ENCODE data around the gene C19orf67.

C19orf67 gene

GRCh38 chr19:14091081-14091812 lies 5.7 kb upstream of the C19orf67 start (continued):
- TF ChIP-seq ZNF677 (tag by site-specific recombination; IDR thresholded peaks at IDR 0.05) (0 out of 2 replicates have a peak, but pooled peaks have one; percentile 24), ZNF175 (tag by site-specific recombination; IDR thresholded peaks at IDR 0.05) (no peak), SETDB1 (IDR thresholded peaks at IDR 0.05; ENCODE audit: insufficient read length, low read length) (no peak), ZNF600 (tag by site-specific recombination; IDR thresholded peaks at IDR 0.05) (0 out of 2 replicates have a peak, but pooled peaks have one; percentile 28), SP3 (tag by site-specific recombination; IDR thresholded peaks at IDR 0.05) (peak; percentile 29; the same call in 1 of the 2 replicates), ZNF121 (tag by site-specific recombination; IDR thresholded peaks at IDR 0.05) (no peak), KLF8 (tag by site-specific recombination; IDR thresholded peaks at IDR 0.05) (peak; percentile 97), ZNF341 (tag by site-specific recombination; IDR thresholded peaks at IDR 0.05; ENCODE audit: low read depth) (peak; percentile 74), ZNF658 (tag by site-specific recombination; IDR thresholded peaks at IDR 0.05) (no peak), ZNF2 (tag by site-specific recombination; IDR thresholded peaks at IDR 0.05) (0 out of 2 replicates have a peak, but pooled peaks have one; percentile 26), PRDM4 (tag by site-specific recombination; IDR thresholded peaks at IDR 0.05) (no peak), ZNF423 (tag by site-specific recombination; IDR thresholded peaks at IDR 0.05) (peak; percentile 73), ZNF223 (tag by site-specific recombination; IDR thresholded peaks at IDR 0.05) (no peak), ZBTB21 (tag by site-specific recombination; IDR thresholded peaks at IDR 0.05) (no peak), CTCF (tag by site-specific recombination; IDR thresholded peaks at IDR 0.05) (peak; percentile 87), ZNF645 (tag by site-specific recombination; IDR thresholded peaks at IDR 0.05) (no peak), ZBTB7A (tag by site-specific recombination; IDR thresholded peaks at IDR 0.05; ENCODE audit: low read depth) (0 out of 2 replicates have a peak, but pooled peaks have one; percentile 84), KLF1 (tag by site-specific recombination; IDR thresholded peaks at IDR 0.05) (peak; percentile 72), ZSCAN23 (tag by site-specific recombination; IDR thresholded peaks at IDR 0.05) (no peak), AEBP2 (tag by site-specific recombination; IDR thresholded peaks at IDR 0.05; ENCODE audit: borderline replicate concordance) (no peak), ZBTB26 (tag by site-specific recombination; optimal IDR thresholded peaks at IDR 0.05) (peak; percentile 75), TCF7L2 (IDR thresholded peaks at IDR 0.05; ENCODE audit: borderline replicate concordance, low read depth, low read length) (no peak), ZNF221 (tag by site-specific recombination; IDR thresholded peaks at IDR 0.05; ENCODE audit: borderline replicate concordance) (no peak), ZNF335 (tag by site-specific recombination; conservative IDR thresholded peaks at IDR 0.05) (peak; percentile 94), ZNF777 (tag by site-specific recombination; IDR thresholded peaks at IDR 0.05; ENCODE audit: borderline replicate concordance) (no peak), ZNF362 (tag by site-specific recombination; IDR thresholded peaks at IDR 0.05) (peak; percentile 81), ZBTB11 (tag by site-specific recombination; conservative IDR thresholded peaks at IDR 0.05; ENCODE audit: low read depth) (peak; percentile 17; the same call in 1 of the 2 replicates)
